ENCODE results near the gene ADH5. TPM values are rescaled to one million over a fixed set of nuclear protein-coding genes. Genes with fewer than 3 reads are reported as not detected.

ADH5 gene
- total and polyA plus RNA-seq, 9 of the 15 experiments (the other 6 are each of a cell fraction or from before 2014, with no cell fraction given): 115 to 310 (median 200) TPM

DNA sequence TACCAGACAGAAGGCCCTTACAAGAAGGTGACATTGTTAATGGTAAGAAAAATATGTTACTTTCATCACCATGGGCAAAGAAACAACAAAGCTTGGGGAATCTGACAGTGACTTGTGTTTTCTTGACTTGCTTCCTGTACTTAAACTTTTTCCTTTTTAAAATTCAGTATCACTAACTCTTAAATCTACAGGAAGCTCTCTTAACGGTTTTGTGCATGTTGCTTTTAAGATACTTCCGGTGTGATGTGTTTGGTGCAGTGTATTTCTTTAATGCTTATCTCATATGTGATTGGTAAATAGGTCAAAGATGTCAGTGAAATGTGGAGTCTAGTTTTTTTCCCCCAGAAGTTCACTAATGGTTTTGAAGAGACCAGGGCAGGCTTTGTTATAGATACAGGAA, 45.2 kb downstream of the ADH5 start:
- intact Hi-C loops (cut with micrococcal nuclease): no loop called here
- no peak for ATAC-seq
- WGBS (ENCODE audit: insufficient coverage, low coverage, missing lambda C conversion rate): 58% methylated on average over 2 of the region's 2 CpGs

More for the DNA sequence above, 45.2 kb downstream of the ADH5 start:
- Histone ChIP-seq H3K4me1 (replicated peaks in 1 of 2; ENCODE audit: control insufficient read depth in 2 of 2, insufficient read depth in 2 of 2, low read length in 2 of 2) (no peaks in the 10 kb centered on the region; a peak in 1 of 5 replicates), H3K27ac (ENCODE audit: extremely low read depth, low read depth, low read length) (no peak overlapping the region), H4K20me1 (replicated peaks; ENCODE audit: control insufficient read depth, insufficient read depth, low read length) (no peaks in the 10 kb centered on the region), H3K4me2 (ENCODE audit: insufficient read depth, low read length) (no peak overlapping the region), H3K36me3 (ENCODE audit: control insufficient read depth, insufficient read depth, low read length) (peaks cover 67% of the 10 kb centered on the region), H3K9me3 (replicated peaks; ENCODE audit: control insufficient read depth, insufficient read depth, low read depth, low read length) (no peaks in the 10 kb centered on the region; the same call in 1 of the 2 replicates), H3K4me3 (no peak overlapping the region), H2AFZ (ENCODE audit: low read depth, low read length) (no peak overlapping the region), H3K9me1 (ENCODE audit: control insufficient read depth, insufficient read depth, low read length) (no peaks in the 10 kb centered on the region), H3K9ac (ENCODE audit: insufficient read depth in 1 of 2, low read depth in 2 of 2, low read length in 2 of 2) (no peak overlapping the region), H3K79me2 (ENCODE audit: control insufficient read depth, insufficient read depth, low read length) (0 out of 3 replicates have a peak, but pooled peaks cover 3% of the 10 kb centered on the region), H3K27me3 (ENCODE audit: control insufficient read depth in 2 of 2, insufficient read depth in 2 of 2, low read length in 2 of 2) (no peaks in the 10 kb centered on the region)
- BruUV-seq (replicated peaks): no TSS peak
- FAIRE-seq (no peak), DNase-seq (ENCODE audit: extremely low read depth in 1 of 4, low spot score in 3 of 4) (no peak)
- POLR2A ChIA-PET: no interaction called here
- CTCF ChIA-PET (ENCODE audit: low intra/inter-chr PET ratio): no interaction called here
- no peak for TF ChIP-seq FOXK1 (CRISPR knock-in tag; IDR thresholded peaks at IDR 0.05; ENCODE audit: borderline replicate concordance)
- no peak for TF ChIP-seq KDM4B (IDR thresholded peaks at IDR 0.05; ENCODE audit: borderline replicate concordance in 2 of 2, low read depth in 1 of 2)
- no peak for TF ChIP-seq HMG20B (CRISPR knock-in tag; IDR thresholded peaks at IDR 0.05)
- TF ChIP-seq TGIF2 (CRISPR knock-in tag; IDR thresholded peaks at IDR 0.05): no peak
- no peak for TF ChIP-seq ZNF780A (CRISPR knock-in tag; IDR thresholded peaks at IDR 0.05)
- TF ChIP-seq, protein P1, sequence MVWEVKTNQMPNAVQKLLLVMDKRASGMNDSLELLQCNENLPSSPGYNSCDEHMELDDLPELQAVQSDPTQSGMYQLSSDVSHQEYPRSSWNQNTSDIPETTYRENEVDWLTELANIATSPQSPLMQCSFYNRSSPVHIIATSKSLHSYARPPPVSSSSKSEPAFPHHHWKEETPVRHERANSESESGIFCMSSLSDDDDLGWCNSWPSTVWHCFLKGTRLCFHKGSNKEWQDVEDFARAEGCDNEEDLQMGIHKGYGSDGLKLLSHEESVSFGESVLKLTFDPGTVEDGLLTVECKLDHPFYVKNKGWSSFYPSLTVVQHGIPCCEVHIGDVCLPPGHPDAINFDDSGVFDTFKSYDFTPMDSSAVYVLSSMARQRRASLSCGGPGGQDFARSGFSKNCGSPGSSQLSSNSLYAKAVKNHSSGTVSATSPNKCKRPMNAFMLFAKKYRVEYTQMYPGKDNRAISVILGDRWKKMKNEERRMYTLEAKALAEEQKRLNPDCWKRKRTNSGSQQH (CRISPR knock-in tag; IDR thresholded peaks at IDR 0.05): no peak
- TF ChIP-seq KDM2B (CRISPR knock-in tag; IDR thresholded peaks at IDR 0.05): no peak
- no peak for TF ChIP-seq MAFK (IDR thresholded peaks at IDR 0.05; ENCODE audit: low read length)
- TF ChIP-seq NCOR1 (IDR thresholded peaks at IDR 0.05): no peak
- TF ChIP-seq DACH1 (IDR thresholded peaks at IDR 0.05; ENCODE audit: partially characterized antibody): no peak
- TF ChIP-seq NCOA2 (IDR thresholded peaks at IDR 0.05; ENCODE audit: partially characterized antibody in 2 of 2): no peak
- no peak for TF ChIP-seq ZNF3 (CRISPR knock-in tag; IDR thresholded peaks at IDR 0.05)
- TF ChIP-seq PTBP1 (IDR thresholded peaks at IDR 0.05; ENCODE audit: low read depth, low read length): no peak
- no peak for TF ChIP-seq NCOA6 (IDR thresholded peaks at IDR 0.05)
- TF ChIP-seq SRSF7 (optimal IDR thresholded peaks at IDR 0.05; ENCODE audit: low read depth, low read length): no peak
- TF ChIP-seq, protein P2, sequence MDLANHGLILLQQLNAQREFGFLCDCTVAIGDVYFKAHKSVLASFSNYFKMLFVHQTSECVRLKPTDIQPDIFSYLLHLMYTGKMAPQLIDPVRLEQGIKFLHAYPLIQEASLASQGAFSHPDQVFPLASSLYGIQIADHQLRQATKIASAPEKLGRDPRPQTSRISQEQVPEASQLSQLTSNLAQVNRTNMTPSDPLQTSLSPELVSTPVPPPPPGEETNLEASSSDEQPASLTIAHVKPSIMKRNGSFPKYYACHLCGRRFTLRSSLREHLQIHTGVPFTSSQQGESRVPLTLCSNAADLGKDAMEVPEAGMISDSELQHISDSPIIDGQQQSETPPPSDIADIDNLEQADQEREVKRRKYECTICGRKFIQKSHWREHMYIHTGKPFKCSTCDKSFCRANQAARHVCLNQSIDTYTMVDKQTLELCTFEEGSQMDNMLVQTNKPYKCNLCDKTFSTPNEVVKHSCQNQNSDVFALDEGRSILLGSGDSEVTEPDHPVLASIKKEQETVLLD (IDR thresholded peaks at IDR 0.05): no peak
- TF ChIP-seq THRAP3 (IDR thresholded peaks at IDR 0.05; ENCODE audit: borderline replicate concordance): no peak
- in situ Hi-C loops (cut with MboI): no loop called here
